SW480 (cell line): ENCODE data around the gene PLA2G2A.

ENCODE experiments used
- DNase-seq: peaks from one replicate; pipeline ENCODE4 v3.0.0-alpha.2; 2016; ENCODE audit warnings: low spot score

The PLA2G2A gene

GRCh38 chr1:19926296-19927129 is 52.9 kb downstream of the PLA2G2A start:
- DNase-seq: peak; percentile 98
